ENCODE measurements around the gene PCOLCE2. TPM values are rescaled to one million over a fixed set of nuclear protein-coding genes. Genes with fewer than 3 reads are reported as not detected.

The PCOLCE2 gene
- total and polyA plus RNA-seq, 2 donors (not counting 3 experiments of a cell fraction or from before 2014, with no cell fraction given) = not detected

- CTCF ChIA-PET = no interaction called here
- no peaks in the 10 kb centered on the region for H3K36me3 ChIP-seq (ENCODE audit: control insufficient read depth in 2 of 2, extremely low read depth in 1 of 2, insufficient read depth in 2 of 2, low read length in 2 of 2)
- H3K27me3 ChIP-seq (ENCODE audit: control insufficient read depth in 2 of 2, insufficient read depth in 2 of 2, low read length in 2 of 2) = peaks cover 3 to 5% of the 10 kb centered on the region in 2 experiments
- H3K9me1 ChIP-seq (replicated peaks; ENCODE audit: control insufficient read depth, extremely low read depth, insufficient read depth, low read length) = no peaks in the 10 kb centered on the region
- no peak overlapping the region for H2AFZ ChIP-seq (ENCODE audit: low read depth, low read length)
- intact Hi-C loops (cut with micrococcal nuclease) = no loop called here
- H3K4me1 ChIP-seq (ENCODE audit: control insufficient read depth, extremely low read depth, insufficient read depth, low read length) = no peaks in the 10 kb centered on the region
- DNase-seq (ENCODE audit: low read depth, low spot score) (no peak), FAIRE-seq (no peak)
- no peak overlapping the region for H3K9ac ChIP-seq (replicated peaks; ENCODE audit: extremely low read depth, insufficient read depth, low read length)
- dilution Hi-C loops (cut with MboI; ENCODE audit: extremely low pct_ligation_motif_present, low sequenced_read_pairs) = no loop called here
- no peaks in the 10 kb centered on the region for H4K20me1 ChIP-seq (replicated peaks; ENCODE audit: control insufficient read depth, extremely low read depth, insufficient read depth, low read length)
- H3K4me2 ChIP-seq (ENCODE audit: insufficient read depth, low read length) = no peak overlapping the region
- TF ChIP-seq GATA2 (IDR thresholded peaks at IDR 0.05; ENCODE audit: insufficient read depth, insufficient read length, low read depth, low read length) (no peak), FOS (IDR thresholded peaks at IDR 0.05; ENCODE audit: borderline replicate concordance, insufficient read depth, low read length) (no peak), CTCF (IDR thresholded peaks at IDR 0.05; ENCODE audit: extremely low read depth in 1 of 2, insufficient read depth in 1 of 2, low read depth in 1 of 2, low read length in 2 of 2) (no peak)
- no TSS peak for BruUV-seq (replicated peaks)
- no peak overlapping the region for H3K4me3 ChIP-seq (replicated peaks in 1 of 3; ENCODE audit: insufficient read depth in 1 of 3, low read depth in 1 of 3, low read length in 3 of 3)
- no peak overlapping the region for H3K27ac ChIP-seq (ENCODE audit: insufficient read depth, low read depth, low read length)
- no peaks in the 10 kb centered on the region for H3K79me2 ChIP-seq (ENCODE audit: control insufficient read depth, insufficient read depth, low read length)
- POLR2A ChIA-PET = no interaction called here
- no peaks in the 10 kb centered on the region for H3K9me3 ChIP-seq (replicated peaks; ENCODE audit: control insufficient read depth, insufficient read depth, low read length)
Measured at GRCh38 chr3:142912402-142913172, 23.7 kb upstream of the PCOLCE2 start.

GRCh38 chr3:142910280-142910679 is 21.4 kb upstream of the PCOLCE2 start:
- Histone ChIP-seq H3K79me2 (ENCODE audit: control insufficient read depth, insufficient read depth, low read length) (no peaks in the 10 kb centered on the region), H3K4me1 (ENCODE audit: control insufficient read depth, extremely low read depth, insufficient read depth, low read length) (no peaks in the 10 kb centered on the region), H3K4me2 (ENCODE audit: insufficient read depth, low read length) (no peak overlapping the region), H3K9me1 (replicated peaks; ENCODE audit: control insufficient read depth, extremely low read depth, insufficient read depth, low read length) (no peaks in the 10 kb centered on the region), H4K20me1 (replicated peaks; ENCODE audit: control insufficient read depth, extremely low read depth, insufficient read depth, low read length) (no peaks in the 10 kb centered on the region), H3K9ac (replicated peaks; ENCODE audit: extremely low read depth, insufficient read depth, low read length) (no peak overlapping the region), H3K27ac (ENCODE audit: insufficient read depth, low read depth, low read length) (no peak overlapping the region), H3K27me3 (ENCODE audit: control insufficient read depth in 2 of 2, insufficient read depth in 2 of 2, low read length in 2 of 2) (peaks cover 2 to 3% of the 10 kb centered on the region in 2 experiments), H2AFZ (ENCODE audit: low read depth, low read length) (no peak overlapping the region), H3K4me3 (replicated peaks in 1 of 3; ENCODE audit: insufficient read depth in 1 of 3, low read depth in 1 of 3, low read length in 3 of 3) (no peak overlapping the region), H3K9me3 (replicated peaks; ENCODE audit: control insufficient read depth, insufficient read depth, low read length) (no peaks in the 10 kb centered on the region), H3K36me3 (ENCODE audit: control insufficient read depth in 2 of 2, extremely low read depth in 1 of 2, insufficient read depth in 2 of 2, low read length in 2 of 2) (no peaks in the 10 kb centered on the region)
- ChIA-PET CTCF (no interaction called here), POLR2A (no interaction called here)
- intact Hi-C loops (cut with micrococcal nuclease) (no loop called here), dilution Hi-C loops (cut with MboI; ENCODE audit: extremely low pct_ligation_motif_present, low sequenced_read_pairs) (no loop called here)
- DNase-seq (ENCODE audit: low read depth, low spot score) = no peak
- no TSS peak for BruUV-seq (replicated peaks)
- TF ChIP-seq MYC (IDR thresholded peaks at IDR 0.05; ENCODE audit: low read depth, low read length) (no peak), POLR2A (IDR thresholded peaks at IDR 0.05; ENCODE audit: low read depth, low read length) (no peak), POLR2AphosphoS5 (IDR thresholded peaks at IDR 0.05; ENCODE audit: insufficient read depth, low read depth, low read length) (no peak), EZH2 (IDR thresholded peaks at IDR 0.05; ENCODE audit: borderline replicate concordance, low read depth, low read length, severe bottlenecking) (no peak), MAX (IDR thresholded peaks at IDR 0.05; ENCODE audit: insufficient read depth, insufficient read length) (no peak), GATA2 (IDR thresholded peaks at IDR 0.05; ENCODE audit: insufficient read depth, insufficient read length, low read depth, low read length) (no peak), CTCF (IDR thresholded peaks at IDR 0.05; ENCODE audit: extremely low read depth in 1 of 2, insufficient read depth in 1 of 2, low read depth in 1 of 2, low read length in 2 of 2) (no peak), FOS (IDR thresholded peaks at IDR 0.05; ENCODE audit: borderline replicate concordance, insufficient read depth, low read length) (no peak), JUN (IDR thresholded peaks at IDR 0.05; ENCODE audit: borderline replicate concordance, insufficient read depth, insufficient read length, low read depth) (no peak)
- no peak for FAIRE-seq

Data from endothelial cell of umbilical vein (primary cell).